Stimulated activated CD8-positive, alpha-beta memory T cell treated with anti-CD3 and anti-CD28 coated beads, Interleukin-12 subunit alpha, Interleukin-12 subunit beta, amount 100 ng/mL, for 1 hour (primary cell): ENCODE measurements around the gene MYO7B.

Experiments
- DNase-seq: peaks from one replicate; pipeline ENCODE4 v3.0.0-alpha.2; 2020; ENCODE audit warnings: low read depth

MYO7B gene

GRCh38 chr2:127575185-127575765, 39.8 kb downstream of the MYO7B start:
- no peak for DNase-seq

- DNase-seq, result no peak
Observed at GRCh38 chr2:127575941-127576432, 40.5 kb downstream of the MYO7B start.

- no peak for DNase-seq
Observed at GRCh38 chr2:127576433-127577207, 41.1 kb downstream of the MYO7B start.

- DNase-seq, result no peak
Observed at GRCh38 chr2:127577208-127577475, 41.7 kb downstream of the MYO7B start.

GRCh38 chr2:127577503-127577902, 42.0 kb downstream of the MYO7B start:
- DNase-seq, result no peak

GRCh38 chr2:127577973-127578372, 42.5 kb downstream of the MYO7B start:
- no peak for DNase-seq

GRCh38 chr2:127578411-127578810, 42.9 kb downstream of the MYO7B start:
- no peak for DNase-seq

GRCh38 chr2:127579231-127579630, 43.7 kb downstream of the MYO7B start:
- no peak for DNase-seq

GRCh38 chr2:127580167-127581049, 44.9 kb downstream of the MYO7B start:
- DNase-seq, result no peak

GRCh38 chr2:127581050-127581345, 45.5 kb downstream of the MYO7B start:
- no peak for DNase-seq

GRCh38 chr2:127581516-127582490, 46.3 kb downstream of the MYO7B start:
- no peak for DNase-seq

GRCh38 chr2:127582863-127583861, 47.7 kb downstream of the MYO7B start:
- no peak for DNase-seq

- no peak for DNase-seq
Observed at GRCh38 chr2:127584047-127584446, 48.6 kb downstream of the MYO7B start.

- DNase-seq, result no peak
Observed at GRCh38 chr2:127584516-127585033, 49.1 kb downstream of the MYO7B start.

GRCh38 chr2:127585270-127585807, 49.9 kb downstream of the MYO7B start:
- no peak for DNase-seq

GRCh38 chr2:127586136-127586535, 50.7 kb downstream of the MYO7B start:
- no peak for DNase-seq

GRCh38 chr2:127586746-127587295, 51.3 kb downstream of the MYO7B start:
- no peak for DNase-seq

- DNase-seq, result no peak
Observed at GRCh38 chr2:127588241-127588640, 52.8 kb downstream of the MYO7B start.

GRCh38 chr2:127589358-127589757, 53.9 kb downstream of the MYO7B start:
- no peak for DNase-seq

GRCh38 chr2:127589841-127590240, 54.4 kb downstream of the MYO7B start:
- DNase-seq, result no peak
